K562 (cell line): ENCODE results near the gene HMX3. TPM values are rescaled to one million over a fixed set of nuclear protein-coding genes. Genes with fewer than 3 reads are reported as not detected.

Experiments used
- BACH1 ChIP-seq: fragments of 200-800 bp; sonication (Bioruptor generic); IDR thresholded peaks from 2 replicates; pipeline ENCODE4 v1.6.1; 2016; ENCODE audit warnings: missing genetic modification characterization, missing compliant biosample characterization
- BHLHE40 ChIP-seq: IDR thresholded peaks from 2 replicates; pipeline ENCODE4 v1.6.1; 2011; ENCODE audit warnings: low read length, improper control_type of control experiment
- BMI1 ChIP-seq: fragments of 150-350 bp; IDR thresholded peaks from 2 replicates; pipeline ENCODE4 v1.6.1; 2014; ENCODE audit warnings: low read length
- FOSL1 ChIP-seq: fragments of 200-800 bp; sonication (Bioruptor generic); conservative IDR thresholded peaks from 2 replicates; pipeline ENCODE4 v1.6.1; 2016; ENCODE audit warnings: missing genetic modification characterization, missing compliant biosample characterization
- HNRNPL ChIP-seq: fragments of 200-400 bp; formaldehyde crosslinking; IDR thresholded peaks from 2 replicates; pipeline ENCODE4 v1.6.1; 2017; ENCODE audit warnings: low read depth, mild to moderate bottlenecking, low read length
- ID3 ChIP-seq, 2 experiments: fragments of 250-450 bp in 1 of 2; fragments of 450-650 bp in 1 of 2; sonication (Bioruptor Pico) in 1 of 2; IDR thresholded peaks; 2 replicates each; pipeline versions ENCODE4 v1.6.1 to v1.8.0; 2016 to 2021; ENCODE audit warnings: mild to moderate bottlenecking in 2 of 2, moderate library complexity in 2 of 2, missing compliant biosample characterization in 1 of 2, missing genetic modification characterization in 1 of 2
- JUN ChIP-seq, 2 experiments: sonication (generic) in 1 of 2; formaldehyde crosslinking in 1 of 2; IDR thresholded peaks; 2 replicates each; pipeline versions ENCODE4 v1.6.1 to v1.8.0; 2012 to 2022; ENCODE audit warnings: borderline replicate concordance in 2 of 2, mild to moderate bottlenecking in 2 of 2, improper control_type of control experiment in 1 of 2, low read depth in 1 of 2, low read length in 1 of 2, missing genetic modification reagents in 1 of 2
- JUNB ChIP-seq: fragments of 450-650 bp; formaldehyde crosslinking; conservative IDR thresholded peaks from 2 replicates; pipeline ENCODE4 v1.4.0; 2020; ENCODE audit warnings: mild to moderate bottlenecking
- MAZ ChIP-seq, 2 experiments: fragments of 450-650 bp in 1 of 2; sonication (generic) in 1 of 2; formaldehyde crosslinking; IDR thresholded peaks in 1 of 2; conservative IDR thresholded peaks in 1 of 2; 2 replicates each; pipeline versions ENCODE4 v1.4.0 to v1.5.0; 2020; ENCODE audit warnings: mild to moderate bottlenecking in 1 of 2, missing genetic modification reagents in 1 of 2
- MXI1 ChIP-seq: IDR thresholded peaks from 2 replicates; pipeline ENCODE4 v1.6.1; 2011; ENCODE audit warnings: low read depth, mild to moderate bottlenecking, improper control_type of control experiment, low read length
- NFIX ChIP-seq: fragments of 250-450 bp; sonication (Bioruptor Pico); IDR thresholded peaks from 2 replicates; pipeline ENCODE4 v1.4.0; 2020; ENCODE audit warnings: low read depth, mild to moderate bottlenecking, moderate library complexity
- NR1H2 ChIP-seq: sonication (generic); formaldehyde crosslinking; IDR thresholded peaks from 2 replicates; pipeline ENCODE4 v1.4.0; 2020; ENCODE audit warnings: mild to moderate bottlenecking, missing genetic modification reagents
- PCBP1 ChIP-seq: fragments of 200-400 bp; formaldehyde crosslinking; IDR thresholded peaks from 2 replicates; pipeline ENCODE4 v1.6.1; 2018; ENCODE audit warnings: mild to moderate bottlenecking, low read depth, low read length; ENCODE audit not compliant: poor library complexity, severe bottlenecking
- POLR2G ChIP-seq: fragments of 200-400 bp; formaldehyde crosslinking; IDR thresholded peaks from 2 replicates; pipeline ENCODE4 v1.6.1; 2017; ENCODE audit warnings: low read depth, mild to moderate bottlenecking, antibody characterized with exemption, low read length, moderate library complexity
- RNF2 ChIP-seq: sonication (generic); IDR thresholded peaks from 2 replicates; pipeline ENCODE4 v1.6.1; 2016
- SIN3A ChIP-seq, 2 experiments: fragments of 150-350 bp in 1 of 2; IDR thresholded peaks; 2 replicates each; pipeline ENCODE4 v1.6.1; 2011 to 2016; ENCODE audit warnings: borderline replicate concordance in 2 of 2, low read depth in 2 of 2, low read length in 2 of 2, mild to moderate bottlenecking in 2 of 2, moderate library complexity in 2 of 2; ENCODE audit not compliant: control insufficient read depth in 1 of 2
- SMARCC2 ChIP-seq: fragments of 450-650 bp; IDR thresholded peaks from 2 replicates; pipeline ENCODE4 v1.6.1; 2017; ENCODE audit warnings: antibody characterized with exemption, moderate library complexity, mild to moderate bottlenecking, low read depth
- TEAD1 ChIP-seq, 2 experiments: fragments of 450-650 bp in 1 of 2; sonication (generic) in 1 of 2; formaldehyde crosslinking; IDR thresholded peaks; 2 replicates each; pipeline versions ENCODE4 v1.4.0 to v1.8.0; 2020 to 2022; ENCODE audit warnings: mild to moderate bottlenecking in 2 of 2, missing genetic modification reagents in 1 of 2
- ZBTB17 ChIP-seq: fragments of 450-650 bp; formaldehyde crosslinking; IDR thresholded peaks from 2 replicates; pipeline ENCODE4 v1.4.0; 2020; ENCODE audit warnings: mild to moderate bottlenecking
- ZKSCAN1 ChIP-seq: fragments of 150-350 bp; IDR thresholded peaks from 2 replicates; pipeline ENCODE4 v1.6.1; 2016; ENCODE audit warnings: low read depth, low read length
- ZNF57 ChIP-seq: fragments of 450-650 bp; formaldehyde crosslinking; IDR thresholded peaks from 2 replicates; pipeline ENCODE4 v1.4.0; 2020; ENCODE audit warnings: mild to moderate bottlenecking, moderate library complexity
- ZNF584 ChIP-seq: fragments of 200-800 bp; sonication (Bioruptor generic); IDR thresholded peaks from 2 replicates; pipeline ENCODE4 v1.6.1; 2016; ENCODE audit warnings: low read depth, mild to moderate bottlenecking, missing genetic modification characterization, missing compliant biosample characterization
- ZSCAN32 ChIP-seq: fragments of 450-650 bp; formaldehyde crosslinking; IDR thresholded peaks from 2 replicates; pipeline ENCODE4 v1.4.0; 2020; ENCODE audit warnings: mild to moderate bottlenecking, moderate library complexity
- polyA plus RNA-seq, 8 experiments: library from polyadenylated mRNA; depleted of rRNA in 4 of 8; stranded (reverse) in 5 of 8; unstranded in 3 of 8; fragments of >200 nt; fragmentation: Nextera tagmentation in 2 of 8; fragmentation: Illumina TruSeq in 1 of 8; extraction: Ambion mirVana in 2 of 8; extraction: Trizol in 1 of 8; gene quantifications; 2 replicates each; pipeline versions ENCODE4 v1.2.1 to v1.2.3, GENCODE V29; 2011 to 2014; ENCODE audit warnings: inconsistent platforms in 1 of 8, missing spikeins in 1 of 8
- total RNA-seq, 7 experiments: library from RNA; depleted of rRNA in 6 of 7; stranded (reverse); fragments of >200 nt in 6 of 7; fragmentation: Illumina TruSeq in 2 of 7; extraction: Trizol in 2 of 7; gene quantifications; 2 replicates each; pipeline versions ENCODE4 v1.2.1 to v1.2.3, GENCODE V29; 2011 to 2021; ENCODE audit warnings: low replicate concordance in 1 of 7
- TF ChIP-seq, protein P1 (sequence below), 3 experiments: fragments of 200-800 bp in 1 of 3; sonication (Bioruptor generic) in 1 of 3; sonication (generic) in 1 of 3; formaldehyde crosslinking in 1 of 3; IDR thresholded peaks; 2 replicates each; pipeline versions ENCODE4 v1.6.1 to v1.8.0; 2016 to 2022; ENCODE audit warnings: mild to moderate bottlenecking in 2 of 3, missing compliant biosample characterization in 2 of 3, missing genetic modification characterization in 2 of 3, missing genetic modification reagents in 1 of 3
- TF ChIP-seq, protein P2 (sequence below): IDR thresholded peaks from 2 replicates; pipeline ENCODE4 v1.6.1; 2014; ENCODE audit warnings: antibody characterized with exemption

The HMX3 gene
- total and polyA plus RNA-seq, 9 of the 15 experiments (the other 6 are each of a cell fraction or from before 2014, with no cell fraction given), result 0.55 to 43.5 (median 7.4) TPM; not detected in 2

DNA sequence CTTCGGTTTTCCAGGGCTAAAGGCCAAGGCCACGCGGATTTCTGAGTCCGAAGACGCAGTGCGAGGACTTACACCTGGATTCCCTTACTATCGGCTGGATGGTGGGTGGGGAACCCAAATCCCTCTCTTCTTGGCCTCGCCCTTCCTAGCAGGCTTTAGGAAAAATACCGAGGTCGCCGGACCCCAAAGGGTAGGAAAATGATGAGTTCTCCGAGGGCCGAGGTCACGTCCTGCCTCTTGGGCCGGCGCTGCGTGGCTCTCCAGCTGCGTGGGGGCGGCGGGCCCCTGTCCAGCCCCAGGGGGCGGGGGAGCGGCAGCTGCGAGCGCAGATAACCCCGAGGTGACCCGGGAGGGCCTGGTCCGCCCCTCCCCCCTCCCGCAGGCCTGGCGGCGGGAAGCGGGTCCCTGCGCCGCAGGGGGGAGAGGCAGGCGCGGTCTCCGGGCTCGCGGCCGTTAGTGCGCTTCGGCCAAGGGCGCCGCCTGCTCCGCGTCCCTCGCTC lies 805 bp upstream of the HMX3 start (continued):
- TF ChIP-seq, protein P1, sequence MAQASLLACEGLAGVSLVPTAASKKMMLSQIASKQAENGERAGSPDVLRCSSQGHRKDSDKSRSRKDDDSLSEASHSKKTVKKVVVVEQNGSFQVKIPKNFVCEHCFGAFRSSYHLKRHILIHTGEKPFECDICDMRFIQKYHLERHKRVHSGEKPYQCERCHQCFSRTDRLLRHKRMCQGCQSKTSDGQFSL (CRISPR knock-in tag; IDR thresholded peaks at IDR 0.05), result peak; percentile 60; the same call in 1 of the 2 replicates
- TF ChIP-seq, protein P1 (tag; IDR thresholded peaks at IDR 0.05), result peak in 1 of 2 experiments; percentile 11; a peak in 1 of 4 replicates
- TF ChIP-seq MXI1 (0 out of 2 replicates have a peak, but pooled peaks have one; percentile 43), NFIX (CRISPR knock-in tag) (no peak), BHLHE40 (peak; percentile 65), ZSCAN32 (CRISPR knock-in tag) (no peak), ZKSCAN1 (peak; percentile 39; the same call in 1 of the 2 replicates), JUN (IDR thresholded peaks at IDR 0.05; ENCODE audit: borderline replicate concordance, low read depth, low read length) (0 out of 2 replicates have a peak, but pooled peaks have one; percentile 10), JUN (CRISPR knock-in tag; IDR thresholded peaks at IDR 0.05; ENCODE audit: borderline replicate concordance) (no peak), MAZ (CRISPR knock-in tag; conservative IDR thresholded peaks at IDR 0.05 in 1 of 2, IDR thresholded peaks at IDR 0.05 in 1 of 2) (peak; percentile 98), RNF2 (peak; percentile 98), SIN3A (IDR thresholded peaks at IDR 0.05; ENCODE audit: borderline replicate concordance in 2 of 2, control insufficient read depth in 1 of 2, low read depth in 2 of 2, low read length in 2 of 2) (peak; percentile 18 to 41; a peak in 1 of 4 replicates), PCBP1 (peak; percentile 99), ZBTB17 (CRISPR knock-in tag) (peak; percentile 48; the same call in 1 of the 2 replicates), TEAD1 (CRISPR knock-in tag; IDR thresholded peaks at IDR 0.05) (peak; percentile 16 to 58; a peak in 1 of 4 replicates), ID3 (CRISPR knock-in tag; IDR thresholded peaks at IDR 0.05) (no peak), ID3 (tag; IDR thresholded peaks at IDR 0.05) (peak; percentile 89; the same call in 1 of the 2 replicates), BACH1 (tag) (peak; percentile 61; the same call in 1 of the 2 replicates), ZNF57 (CRISPR knock-in tag) (no peak), SMARCC2 (no peak; the same call in 1 of the 2 replicates), BMI1 (no peak), FOSL1 (tag) (peak; percentile 59), NR1H2 (0 out of 2 replicates have a peak, but pooled peaks have one; percentile 8), HNRNPL (no peak), POLR2G (peak; percentile 78; the same call in 1 of the 2 replicates), JUNB (CRISPR knock-in tag) (no peak), ZNF584 (CRISPR knock-in tag) (peak; percentile 84)
- TF ChIP-seq, protein P2, sequence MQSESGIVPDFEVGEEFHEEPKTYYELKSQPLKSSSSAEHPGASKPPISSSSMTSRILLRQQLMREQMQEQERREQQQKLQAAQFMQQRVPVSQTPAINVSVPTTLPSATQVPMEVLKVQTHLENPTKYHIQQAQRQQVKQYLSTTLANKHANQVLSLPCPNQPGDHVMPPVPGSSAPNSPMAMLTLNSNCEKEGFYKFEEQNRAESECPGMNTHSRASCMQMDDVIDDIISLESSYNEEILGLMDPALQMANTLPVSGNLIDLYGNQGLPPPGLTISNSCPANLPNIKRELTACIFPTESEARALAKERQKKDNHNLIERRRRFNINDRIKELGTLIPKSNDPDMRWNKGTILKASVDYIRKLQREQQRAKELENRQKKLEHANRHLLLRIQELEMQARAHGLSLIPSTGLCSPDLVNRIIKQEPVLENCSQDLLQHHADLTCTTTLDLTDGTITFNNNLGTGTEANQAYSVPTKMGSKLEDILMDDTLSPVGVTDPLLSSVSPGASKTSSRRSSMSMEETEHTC, result peak; percentile 26; the same call in 1 of the 2 replicates
